HEK293T (cell line): ENCODE measurements around the gene TMC6.

ENCODE experiments used
- ARNT ChIP-seq: fragments of 450-650 bp; IDR thresholded peaks from 2 replicates; pipeline ENCODE4 v1.6.1; 2017; ENCODE audit warnings: mild to moderate bottlenecking
- BHLHE40 ChIP-seq: fragments of 450-650 bp; IDR thresholded peaks from 2 replicates; pipeline ENCODE4 v1.6.1; 2016; ENCODE audit warnings: mild to moderate bottlenecking, moderate library complexity, borderline replicate concordance
- ELF4 ChIP-seq: fragments of 450-650 bp; IDR thresholded peaks from 2 replicates; pipeline ENCODE4 v1.6.1; 2017; ENCODE audit warnings: antibody characterized with exemption
- FOXA1 ChIP-seq: fragments of 450-650 bp; IDR thresholded peaks from 2 replicates; pipeline ENCODE4 v1.6.1; 2016; ENCODE audit warnings: mild to moderate bottlenecking
- FOXK2 ChIP-seq: fragments of 450-650 bp; IDR thresholded peaks from 2 replicates; pipeline ENCODE4 v1.6.1; 2016; ENCODE audit warnings: mild to moderate bottlenecking
- FOXM1 ChIP-seq: fragments of 450-650 bp; IDR thresholded peaks from 2 replicates; pipeline ENCODE4 v1.6.1; 2017; ENCODE audit warnings: mild to moderate bottlenecking, borderline replicate concordance
- PKNOX1 ChIP-seq: fragments of 450-650 bp; IDR thresholded peaks from 2 replicates; pipeline ENCODE4 v1.6.1; 2016
- SP1 ChIP-seq: fragments of 450-650 bp; IDR thresholded peaks from 2 replicates; pipeline ENCODE4 v1.6.1; 2017
- SUZ12 ChIP-seq: fragments of 450-650 bp; IDR thresholded peaks from 2 replicates; pipeline ENCODE4 v1.6.1; 2016; ENCODE audit warnings: mild to moderate bottlenecking
- TARDBP ChIP-seq: fragments of 450-650 bp; IDR thresholded peaks from 2 replicates; pipeline ENCODE4 v1.6.1; 2016
- ZNF384 ChIP-seq: fragments of 450-650 bp; IDR thresholded peaks from 2 replicates; pipeline ENCODE4 v1.6.1; 2016

- no peak for TF ChIP-seq TARDBP
- TF ChIP-seq ELF4 = no peak
- TF ChIP-seq FOXM1 = no peak
- no peak for TF ChIP-seq SUZ12
- TF ChIP-seq ARNT = no peak
- TF ChIP-seq FOXA1 = no peak
- no peak for TF ChIP-seq FOXK2
- no peak for TF ChIP-seq PKNOX1
- no peak for TF ChIP-seq SP1
- TF ChIP-seq BHLHE40 = no peak
- no peak for TF ChIP-seq ZNF384
Measured at GRCh38 chr17:78123258-78123929, 5.2 kb downstream of the TMC6 start.
